Erythroblast (primary cell): Measurements from ENCODE around the gene POLD3.
"Not testable (repeated sequence)": the region's sequence is repeated elsewhere in the genome, so short reads cannot be mapped to it uniquely, and the experiment has no call there.

Experiments
- DNase-seq, 2 experiments: peaks; one replicate each; lab custom pipeline; 2025; lab: John Stamatoyannopoulos, UW
- GATA1 ChIP-seq: IDR thresholded peaks from 2 replicates; pipeline ENCODE4 v1.6.1; 2011; ENCODE audit warnings: low read depth, mild to moderate bottlenecking, control low read depth, low read length, moderate library complexity
- POLR2A ChIP-seq: IDR thresholded peaks from 2 replicates; pipeline ENCODE4 v1.6.1; 2011; ENCODE audit warnings: mild to moderate bottlenecking, low read length

Gene POLD3

GRCh38 chr11:74572349-74572748 lies 20.0 kb upstream of the POLD3 start:
- DNase-seq: no peak
- TF ChIP-seq POLR2A (no peak), GATA1 (no peak)

- no peak for TF ChIP-seq POLR2A
- DNase-seq: no peak
Observed at GRCh38 chr11:74574563-74574962, 17.8 kb upstream of the POLD3 start.

- TF ChIP-seq GATA1: no peak
- no peak for TF ChIP-seq POLR2A
- DNase-seq: no peak
Observed at GRCh38 chr11:74575999-74576398, 16.4 kb upstream of the POLD3 start.

GRCh38 chr11:74577181-74577580 lies 15.2 kb upstream of the POLD3 start:
- DNase-seq: no peak
- TF ChIP-seq POLR2A (no peak), GATA1 (no peak)

GRCh38 chr11:74577624-74578396 lies 14.6 kb upstream of the POLD3 start:
- TF ChIP-seq POLR2A (no peak), GATA1 (no peak)

GRCh38 chr11:74579577-74580270 lies 12.7 kb upstream of the POLD3 start:
- DNase-seq: no peak
- TF ChIP-seq POLR2A: no peak
- TF ChIP-seq GATA1: no peak

More at GRCh38 chr11:74577624-74578396, 14.6 kb upstream of the POLD3 start:
- no peak for DNase-seq

- no peak for TF ChIP-seq GATA1
- TF ChIP-seq POLR2A: no peak
- no peak for DNase-seq
Observed at GRCh38 chr11:74581954-74582547, 10.3 kb upstream of the POLD3 start.

- TF ChIP-seq GATA1 (no peak), POLR2A (no peak)
- DNase-seq: no peak
Observed at GRCh38 chr11:74583024-74583624, 9.3 kb upstream of the POLD3 start.

- not testable (repeated sequence) for DNase-seq
Observed at GRCh38 chr11:74590492-74590891, 1.9 kb upstream of the POLD3 start.

GRCh38 chr11:74592063-74592440 lies 330 bp upstream of the POLD3 start:
- TF ChIP-seq POLR2A: no peak
- no peak for TF ChIP-seq GATA1
- no peak for DNase-seq

- no peak for DNase-seq
- TF ChIP-seq POLR2A (no peak), GATA1 (no peak)
Observed at GRCh38 chr11:74593463-74593862, 1.1 kb downstream of the POLD3 start.

- TF ChIP-seq GATA1 (no peak), POLR2A (no peak)
- no peak for DNase-seq
Observed at GRCh38 chr11:74602637-74603556, 10.5 kb downstream of the POLD3 start.

GRCh38 chr11:74603845-74604244 lies 11.5 kb downstream of the POLD3 start:
- TF ChIP-seq POLR2A (no peak), GATA1 (no peak)

More at GRCh38 chr11:74603845-74604244, 11.5 kb downstream of the POLD3 start:
- DNase-seq: no peak
